Keratinocyte (primary cell): ENCODE results near the gene ELAVL1. TPM values are rescaled to one million over a fixed set of nuclear protein-coding genes. Genes with fewer than 3 reads are reported as not detected.

ENCODE experiments used
- DNase-seq: peaks from one replicate; pipeline ENCODE4 v3.0.0-alpha.2; 2011; ENCODE audit warnings: low read depth, missing footprints, low spot score
- FAIRE-seq: peaks from 2 replicates; lab custom pipeline; 2011; peaks lifted over from hg19 to GRCh38; lab: Jason Lieb, UNC
- H2AFZ ChIP-seq: 2 replicates; pipeline ENCODE4 v1.6.0; 2012; ENCODE audit warnings: low read length, control low read depth, inconsistent platforms; ENCODE audit not compliant: control insufficient read depth
- H3K27ac ChIP-seq: 2 replicates; pipeline ENCODE4 v1.5.1; 2011; ENCODE audit warnings: low read length; ENCODE audit not compliant: control insufficient read depth, insufficient read depth
- H3K27me3 ChIP-seq: 3 replicates; pipeline ENCODE4 v1.6.0; 2011; ENCODE audit warnings: low read length; ENCODE audit not compliant: control insufficient read depth, insufficient read depth; ENCODE audit errors: extremely low read depth
- H3K36me3 ChIP-seq, 2 experiments: 2 replicates in 1 of 2; 3 replicates in 1 of 2; pipeline ENCODE4 v1.5.1; 2011; ENCODE audit warnings: low read length in 2 of 2, mild to moderate bottlenecking in 1 of 2; ENCODE audit not compliant: control insufficient read depth in 2 of 2, insufficient read depth in 2 of 2; ENCODE audit errors: extremely low read depth in 1 of 2
- H3K4me1 ChIP-seq: 3 replicates; pipeline ENCODE4 v1.5.1; 2011; ENCODE audit warnings: low read length; ENCODE audit not compliant: control insufficient read depth, insufficient read depth; ENCODE audit errors: extremely low read depth
- H3K4me2 ChIP-seq: 3 replicates; pipeline ENCODE4 v1.6.0; 2011; ENCODE audit warnings: low read depth, low read length; ENCODE audit not compliant: control insufficient read depth, insufficient read depth; ENCODE audit errors: extremely low read depth
- H3K4me3 ChIP-seq, 3 experiments: fragments of 200-600 bp in 1 of 3; sonication (generic) in 1 of 3; 2 replicates in 2 of 3; 3 replicates in 1 of 3; pipeline ENCODE4 v1.5.1; 2011 to 2016; ENCODE audit warnings: low read length in 3 of 3, mild to moderate bottlenecking in 3 of 3, control low read depth in 2 of 3, inconsistent platforms in 1 of 3, low read depth in 1 of 3, mixed read lengths in 1 of 3, mixed run types in 1 of 3, moderate library complexity in 1 of 3; ENCODE audit not compliant: control insufficient read depth in 2 of 3, insufficient read depth in 2 of 3; ENCODE audit errors: extremely low read depth in 1 of 3
- H3K79me2 ChIP-seq: 2 replicates; pipeline ENCODE4 v1.6.0; 2012; ENCODE audit warnings: low read length; ENCODE audit not compliant: control insufficient read depth, insufficient read depth
- H3K9ac ChIP-seq: 3 replicates; pipeline ENCODE4 v1.6.0; 2011; ENCODE audit warnings: low read length; ENCODE audit not compliant: control insufficient read depth, insufficient read depth; ENCODE audit errors: extremely low read depth
- H3K9me1 ChIP-seq: 3 replicates; pipeline ENCODE4 v1.6.0; 2011; ENCODE audit warnings: low read length; ENCODE audit not compliant: control insufficient read depth, insufficient read depth; ENCODE audit errors: extremely low read depth
- H3K9me3 ChIP-seq: 2 replicates; pipeline ENCODE4 v1.5.1; 2012; ENCODE audit warnings: low read depth, low read length; ENCODE audit not compliant: control insufficient read depth
- H4K20me1 ChIP-seq: 3 replicates; pipeline ENCODE4 v1.6.0; 2011; ENCODE audit warnings: low read length; ENCODE audit not compliant: control insufficient read depth, insufficient read depth; ENCODE audit errors: extremely low read depth
- CTCF ChIP-seq, 3 experiments: IDR thresholded peaks in 1 of 3; conservative IDR thresholded peaks in 1 of 3; optimal IDR thresholded peaks in 1 of 3; 2 replicates in 2 of 3; 3 replicates in 1 of 3; pipeline versions ENCODE3 to v1.5.1; 2011; ENCODE audit warnings: low read length in 3 of 3, mild to moderate bottlenecking in 3 of 3, moderate library complexity in 2 of 3, control low read depth in 1 of 3, inconsistent platforms in 1 of 3; ENCODE audit not compliant: insufficient read depth in 2 of 3; ENCODE audit errors: extremely low read depth in 1 of 3
- EZH2 ChIP-seq: IDR thresholded peaks from one replicate; pipeline ENCODE4 v1.6.1; 2012; ENCODE audit warnings: inconsistent platforms, mild to moderate bottlenecking, low read length, moderate library complexity
- dilution Hi-C: fragments of 300-500 bp; cut with MboI; formaldehyde crosslinking; loops from one replicate; pipeline ENCODE4 v1.7.0; 2020; ENCODE audit warnings: low sequenced_read_pairs; ENCODE audit not compliant: extremely low pct_ligation_motif_present
- polyA plus RNA-seq, 5 experiments: library from polyadenylated mRNA; depleted of rRNA in 3 of 5; stranded (reverse) in 3 of 5; stranded (forward) in 1 of 5; unstranded in 1 of 5; fragments of >200 nt; gene quantifications; 1 replicate in 1 of 5; 2 replicates in 3 of 5; 3 replicates in 1 of 5; pipeline versions ENCODE4 v1.2.1 to v1.2.3, GENCODE V29; 2011 to 2012; ENCODE audit warnings: missing spikeins in 2 of 5, low read depth in 1 of 5, low replicate concordance in 1 of 5

Gene ELAVL1
- polyA plus RNA-seq, 1 donor (not counting 4 experiments of a cell fraction or from before 2014, with no cell fraction given), result 46.9 TPM

DNA sequence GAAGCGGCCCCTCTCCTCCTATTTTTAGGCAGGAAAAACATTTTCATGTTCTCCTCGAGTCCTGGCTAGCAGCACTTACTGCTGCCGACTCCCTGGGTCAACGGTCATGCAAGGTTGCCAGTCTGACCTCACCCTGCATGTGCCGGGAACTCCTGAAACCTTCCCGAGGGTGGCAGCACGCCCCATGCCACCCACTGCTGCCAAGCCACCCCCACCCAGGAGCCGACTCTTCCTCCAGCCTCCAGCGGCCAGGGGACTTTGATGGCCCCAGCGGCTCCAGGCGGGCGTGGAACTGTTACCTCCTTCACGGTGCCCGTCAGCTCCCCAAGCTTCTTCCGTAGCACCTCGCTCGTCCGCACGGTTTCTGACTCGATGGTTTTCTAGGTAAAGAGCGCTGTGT, 70.7 kb downstream of the ELAVL1 start:
- Histone ChIP-seq H3K4me1 (peaks cover 6% of the 10 kb centered on the region), H3K27ac (no peak overlapping the region), H3K36me3 (peaks cover 37 to 41% of the 10 kb centered on the region in 2 experiments), H3K27me3 (no peaks in the 10 kb centered on the region), H3K79me2 (peaks cover 2% of the 10 kb centered on the region), H3K4me2 (no peak overlapping the region), H2AFZ (no peak overlapping the region), H3K9me3 (no peaks in the 10 kb centered on the region), H3K4me3 (no peak overlapping the region), H3K9ac (no peak overlapping the region), H4K20me1 (no peaks in the 10 kb centered on the region), H3K9me1 (no peaks in the 10 kb centered on the region)
- DNase-seq (no peak), FAIRE-seq (no peak)
- dilution Hi-C loops, result no loop called here
- no peak for TF ChIP-seq CTCF (optimal IDR thresholded peaks at IDR 0.05 in 1 of 3, IDR thresholded peaks at IDR 0.05 in 1 of 3, conservative IDR thresholded peaks at IDR 0.05 in 1 of 3; ENCODE audit: extremely low read depth in 1 of 3, insufficient read depth in 2 of 3, low read length in 3 of 3)
- no peak for TF ChIP-seq EZH2

DNA sequence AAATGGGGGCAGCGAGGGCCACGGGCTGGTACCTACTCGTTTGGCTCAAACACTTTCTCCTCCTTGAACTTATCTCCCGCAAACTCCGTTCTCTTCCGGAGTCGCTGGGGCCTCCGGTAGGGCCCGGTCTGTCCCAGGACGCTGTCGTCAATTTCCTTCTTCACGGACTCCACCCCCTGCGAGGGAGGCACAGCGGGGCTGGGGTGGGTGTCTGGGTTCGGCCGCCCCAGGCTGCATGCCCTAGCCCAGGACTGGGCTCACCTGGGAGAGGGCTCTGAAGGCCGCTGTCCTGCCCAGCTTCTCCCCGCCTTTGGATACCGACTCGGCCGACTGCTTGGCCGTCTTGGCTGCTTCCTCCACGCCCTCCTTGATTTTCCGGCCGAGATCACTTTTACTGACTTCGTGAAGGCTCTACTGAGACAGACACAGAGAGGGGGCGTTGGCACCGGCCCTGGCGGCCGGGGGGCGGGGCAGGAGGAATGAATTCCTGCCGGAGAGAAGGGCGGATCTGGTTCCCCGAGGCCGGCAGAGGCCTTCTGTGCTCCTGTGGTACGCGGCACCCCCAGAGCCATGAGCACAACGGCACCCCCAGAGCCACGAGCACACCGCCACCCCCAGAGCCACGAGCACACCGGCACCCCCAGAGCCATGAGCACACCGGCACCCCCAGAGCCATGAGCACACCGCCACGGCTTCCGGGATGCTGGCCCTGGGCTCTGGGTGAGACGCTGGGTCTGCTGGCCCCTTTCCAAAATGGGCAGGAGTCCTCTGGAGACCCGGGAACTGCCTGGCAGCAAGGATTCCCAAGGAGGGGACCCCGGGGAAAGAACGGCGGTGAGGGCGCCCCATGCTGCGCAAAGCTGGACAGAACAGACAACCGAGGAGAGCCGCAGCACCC, 71.4 kb downstream of the ELAVL1 start:
- FAIRE-seq (no peak), DNase-seq (no peak)
- Histone ChIP-seq H4K20me1 (no peaks in the 10 kb centered on the region), H3K4me2 (no peak overlapping the region), H3K36me3 (peaks cover 37 to 40% of the 10 kb centered on the region in 2 experiments), H3K4me3 (no peak overlapping the region), H3K9me1 (no peaks in the 10 kb centered on the region), H3K9ac (no peak overlapping the region), H3K4me1 (peaks cover 13% of the 10 kb centered on the region), H2AFZ (no peak overlapping the region), H3K27me3 (no peaks in the 10 kb centered on the region), H3K27ac (no peak overlapping the region), H3K9me3 (no peaks in the 10 kb centered on the region), H3K79me2 (peaks cover 2% of the 10 kb centered on the region)
- dilution Hi-C loops, result no loop called here
- TF ChIP-seq EZH2, result no peak
- no peak for TF ChIP-seq CTCF (optimal IDR thresholded peaks at IDR 0.05 in 1 of 3, IDR thresholded peaks at IDR 0.05 in 1 of 3, conservative IDR thresholded peaks at IDR 0.05 in 1 of 3; ENCODE audit: extremely low read depth in 1 of 3, insufficient read depth in 2 of 3, low read length in 3 of 3)
